ENCODE measurements around the gene ZDHHC16. TPM values are rescaled to one million over a fixed set of nuclear protein-coding genes. Genes with fewer than 3 reads are reported as not detected.
"Not testable (repeated sequence)": the region's sequence is repeated elsewhere in the genome, so short reads cannot be mapped to it uniquely, and the experiment has no call there.

ZDHHC16 gene
- total RNA-seq, 1 experiment from 2014 or later = 51.7 TPM

DNA sequence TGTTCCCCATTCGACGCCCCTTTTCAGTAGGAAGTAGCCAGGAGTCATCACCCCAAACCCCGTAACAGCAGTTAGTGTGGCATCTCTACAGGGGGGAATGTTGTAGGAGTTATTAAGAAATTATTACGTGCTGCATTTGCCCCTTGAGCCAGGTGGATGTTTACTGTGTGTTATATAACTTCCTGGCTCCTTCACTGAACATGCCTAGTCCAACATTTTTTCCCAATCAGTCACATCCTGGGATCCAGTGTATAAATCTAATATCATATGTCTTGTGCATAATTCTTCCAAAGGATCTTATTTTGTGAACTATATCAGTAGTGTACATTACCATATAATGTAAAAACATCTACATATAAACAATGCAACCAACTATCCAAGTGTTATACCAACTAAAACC lies 33.4 kb downstream of the ZDHHC16 start:
- DNase-seq (ENCODE audit: low read depth) = not testable (repeated sequence)

GRCh38 chr10:97479939-97480338 lies 34.0 kb downstream of the ZDHHC16 start:
- no peak for DNase-seq (ENCODE audit: low read depth)

GRCh38 chr10:97481071-97481470 lies 35.1 kb downstream of the ZDHHC16 start:
- DNase-seq (ENCODE audit: low read depth) = no peak

- no peak for DNase-seq (ENCODE audit: low read depth)
Measured at GRCh38 chr10:97482381-97482780, 36.4 kb downstream of the ZDHHC16 start.

DNA sequence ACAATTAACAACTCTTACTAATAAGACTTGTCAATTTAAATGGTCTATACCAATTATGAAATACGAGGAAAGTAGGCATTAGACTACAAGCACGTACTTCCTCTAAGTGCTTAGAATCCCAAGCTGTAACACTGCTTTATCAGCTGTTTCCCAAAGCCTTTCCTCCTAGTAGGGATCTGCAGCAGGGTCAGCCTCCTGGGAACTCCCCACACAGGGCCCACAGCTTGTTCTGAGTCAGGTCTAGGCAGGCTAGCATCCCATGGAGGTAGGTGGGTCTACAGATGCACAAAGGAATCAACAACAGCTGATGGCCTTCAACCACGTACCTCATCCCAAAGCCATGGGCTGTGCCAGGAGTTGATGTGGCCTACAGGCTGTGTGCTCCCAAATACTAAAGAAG lies 37.5 kb downstream of the ZDHHC16 start:
- no peak for DNase-seq (ENCODE audit: low read depth)

DNA sequence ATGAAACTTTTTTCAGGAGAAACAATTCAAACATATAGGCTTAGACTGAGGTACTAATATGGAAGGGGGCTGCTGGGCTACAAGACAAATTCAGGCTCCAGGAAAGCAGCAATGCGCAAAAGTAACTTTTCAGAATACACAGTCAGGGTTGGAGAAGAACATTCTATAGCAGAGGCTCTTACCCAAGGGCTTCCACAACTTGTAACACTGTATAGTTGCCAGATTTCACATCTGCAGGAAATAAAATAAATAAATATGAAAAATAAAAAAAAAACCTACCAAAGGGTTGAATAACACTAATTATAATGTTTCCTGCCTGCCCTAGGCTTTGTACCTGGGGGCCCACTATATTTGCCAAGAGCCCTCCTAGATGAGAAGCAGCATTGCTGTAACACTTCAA lies 37.9 kb downstream of the ZDHHC16 start:
- DNase-seq (ENCODE audit: low read depth) = no peak

DNA sequence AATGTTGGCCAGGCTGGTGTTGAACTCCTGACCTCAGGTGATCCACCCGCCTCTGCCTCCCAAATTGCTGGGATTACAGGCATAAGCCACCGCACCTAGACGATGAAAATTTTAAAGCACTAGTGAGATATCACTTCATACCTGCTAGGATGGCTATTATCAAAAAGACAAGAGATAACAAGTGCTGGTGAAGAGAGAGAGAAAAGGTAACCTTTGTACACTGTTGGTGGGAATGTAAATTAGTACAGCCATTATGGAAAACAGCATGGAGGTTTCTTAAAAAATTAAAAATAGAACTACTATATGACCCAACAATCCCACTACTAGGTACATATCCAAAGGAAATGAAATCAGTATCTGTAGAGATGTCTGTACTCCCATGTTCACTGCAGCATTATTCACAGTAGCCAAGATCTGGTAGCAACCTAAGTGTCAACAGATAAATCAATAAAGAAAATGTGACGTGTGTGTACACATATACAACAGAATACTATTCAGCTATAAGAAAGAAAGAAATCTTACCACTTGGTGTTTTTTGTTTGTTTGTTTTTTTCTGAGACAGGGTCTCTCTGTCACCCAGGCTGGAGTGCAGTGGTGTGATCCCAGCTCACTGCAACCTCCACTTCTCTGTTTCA lies 39.8 kb downstream of the ZDHHC16 start:
- DNase-seq (ENCODE audit: low read depth) = no peak

DNA sequence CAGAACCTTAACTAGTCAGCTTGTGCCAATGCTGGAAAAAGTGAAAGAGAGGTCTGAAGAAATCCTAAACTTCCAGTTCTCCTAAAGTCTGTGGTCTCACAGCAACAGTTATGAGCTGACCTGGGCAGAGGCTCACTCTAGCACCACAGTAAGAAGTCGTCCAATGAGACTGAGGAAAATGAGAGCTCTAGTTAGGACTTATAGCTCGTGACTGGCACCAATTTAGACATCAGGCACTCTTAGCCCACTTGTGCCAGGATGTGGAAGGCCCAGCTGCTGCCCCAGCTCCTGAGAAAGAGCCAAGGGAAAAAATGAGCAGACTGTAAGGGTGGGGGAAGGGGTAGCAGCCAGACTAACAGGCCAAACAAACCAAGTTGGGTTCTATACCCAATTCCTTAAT lies 44.6 kb downstream of the ZDHHC16 start:
- DNase-seq (ENCODE audit: low read depth) = no peak

GRCh38 chr10:97494151-97494550 lies 48.2 kb downstream of the ZDHHC16 start:
- no peak for DNase-seq (ENCODE audit: low read depth)

DNA sequence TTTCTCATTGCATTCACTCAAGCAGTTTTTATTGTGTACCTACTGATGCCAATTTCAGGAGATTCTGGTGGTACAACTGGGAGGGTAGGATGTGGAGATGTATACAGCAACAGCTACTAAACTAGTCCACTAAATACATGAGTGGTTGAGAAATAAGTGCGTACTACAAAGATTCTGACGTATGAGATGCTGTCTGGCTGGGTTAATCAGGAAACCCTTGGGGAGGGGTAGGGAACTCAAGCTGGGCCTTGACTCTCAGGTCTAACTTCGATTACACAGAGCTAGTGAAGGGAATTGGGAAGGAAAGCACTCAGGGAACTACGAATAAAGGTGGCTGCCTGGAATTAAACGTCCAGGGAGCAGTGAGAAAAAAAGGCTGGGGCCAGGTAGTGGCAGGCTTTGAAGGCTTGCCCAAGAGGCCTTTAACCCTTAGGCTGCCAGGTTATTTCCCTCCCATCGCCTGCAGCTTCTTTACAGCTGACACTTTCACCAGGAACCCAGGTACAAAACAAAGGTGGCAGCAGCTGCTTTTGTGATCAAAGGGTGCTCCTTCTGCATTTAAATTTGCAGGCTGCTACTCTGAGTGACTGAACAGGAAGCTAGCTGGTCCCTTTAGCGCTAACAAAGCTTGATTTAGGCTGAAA lies 49.0 kb downstream of the ZDHHC16 start:
- DNase-seq (ENCODE audit: low read depth) = no peak

DNA sequence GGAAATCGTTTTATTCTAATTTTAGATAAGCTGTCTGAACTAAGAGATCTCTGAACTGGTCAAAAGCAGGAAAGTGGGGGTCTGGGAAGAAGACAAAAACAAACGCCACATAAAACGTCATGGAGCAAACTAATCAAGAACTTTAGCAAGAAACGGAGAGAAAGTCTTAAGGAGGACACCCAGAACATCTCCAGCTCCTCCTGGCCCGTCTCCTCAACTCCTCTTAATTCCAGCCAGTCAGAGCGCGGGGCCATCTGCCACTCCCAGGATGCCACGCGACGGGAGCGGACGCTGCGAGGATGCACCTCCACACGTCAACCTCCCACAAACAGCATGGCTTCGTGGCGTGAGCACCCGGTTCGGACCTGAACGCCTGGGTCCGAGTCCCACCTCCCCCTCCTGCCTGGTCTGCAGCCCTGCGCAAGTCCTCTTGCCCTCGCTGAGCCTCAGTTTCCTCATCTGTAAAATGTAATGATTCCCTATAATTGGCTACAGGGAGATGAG lies 51.6 kb downstream of the ZDHHC16 start:
- DNase-seq (ENCODE audit: low read depth) = peak; percentile 78

DNA sequence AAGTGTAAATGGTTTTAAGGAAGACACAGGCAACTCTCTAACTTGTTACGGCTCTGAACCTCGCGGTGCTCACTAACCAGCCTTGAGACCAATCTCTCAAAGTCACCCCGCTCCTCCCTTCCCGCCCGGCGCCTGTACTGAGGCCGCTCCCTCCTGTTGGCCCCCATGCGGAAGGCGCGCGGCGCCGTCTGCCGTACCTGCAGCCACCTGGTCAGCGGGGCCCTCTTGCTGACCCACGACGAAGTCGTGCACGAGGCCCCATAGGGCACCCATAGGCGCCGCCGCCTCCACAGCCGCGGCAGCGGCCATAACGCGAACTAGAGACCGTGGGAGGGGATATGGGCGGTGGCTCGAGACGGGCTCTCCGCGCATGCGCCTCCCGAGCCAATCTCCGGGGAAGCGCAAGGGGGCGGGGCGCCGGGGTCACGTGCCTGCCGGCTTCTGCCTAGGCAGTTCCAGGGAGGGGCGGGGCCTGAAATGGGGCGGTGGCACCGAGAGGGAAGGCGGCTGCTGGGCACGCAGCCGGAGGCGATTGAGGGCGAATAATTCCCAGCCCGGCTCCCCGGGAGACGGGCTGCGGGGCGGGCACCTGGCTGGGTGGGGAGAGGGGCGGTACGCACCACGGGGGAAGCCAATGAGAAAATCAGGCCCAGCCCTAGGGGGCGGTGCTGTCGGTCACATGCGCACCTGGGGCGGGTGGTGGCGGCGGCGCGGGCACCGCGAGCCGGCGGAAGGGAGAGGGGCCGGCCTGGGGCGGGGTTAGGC lies 52.3 kb downstream of the ZDHHC16 start, which contains the start of gene MMS19:
Gene MMS19 (minus strand): TSS at position 347 of the 765 bp plus-strand sequence. CDS start 38 bp downstream, at position 309.
- peak; percentile 95 for DNase-seq (ENCODE audit: low read depth)

GRCh38 chr10:97498841-97499560 lies 53.0 kb downstream of the ZDHHC16 start, which contains the start of gene UBTD1:
Gene UBTD1 (plus strand): TSS chr10:97498924. CDS start chr10:97499204, 280 bp downstream.
- peak; percentile 50 for DNase-seq (ENCODE audit: low read depth)

DNA sequence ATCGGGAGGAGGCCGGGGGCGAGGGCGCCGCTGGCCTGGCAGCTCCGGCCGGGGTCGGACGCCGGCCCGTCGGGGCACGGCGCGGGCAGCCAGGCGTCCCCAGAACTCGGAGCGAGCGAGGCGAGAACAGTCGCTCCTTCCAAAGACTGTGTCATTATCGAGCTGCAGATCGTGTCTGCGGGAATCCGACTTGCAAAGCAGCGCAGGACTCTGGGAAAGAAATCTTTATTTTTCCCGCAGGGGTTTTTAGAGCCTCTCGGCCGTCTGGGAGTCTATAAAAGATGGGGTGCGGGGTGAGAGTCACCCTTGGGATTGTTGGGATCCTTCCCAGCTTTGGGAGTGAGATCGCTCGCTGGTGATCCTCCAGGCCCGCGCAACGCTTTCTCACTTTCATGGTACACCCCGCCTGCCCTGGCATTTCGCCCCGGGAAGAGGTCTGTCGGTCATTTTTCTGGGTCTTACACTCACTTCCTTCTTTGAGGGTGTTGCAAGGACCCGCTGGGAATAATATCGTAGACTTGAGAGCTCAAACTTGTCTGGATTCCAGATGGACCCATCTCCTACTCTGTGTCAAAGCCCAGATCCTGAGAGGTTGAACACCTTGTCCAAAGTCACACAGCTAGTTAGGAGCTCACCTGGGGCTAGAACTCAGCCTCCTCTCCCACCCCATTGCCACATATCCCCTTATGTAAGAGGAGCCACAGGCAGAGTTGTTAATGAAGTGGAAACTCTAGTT lies 53.8 kb downstream of the ZDHHC16 start:
- peak; percentile 62 for DNase-seq (ENCODE audit: low read depth)

GRCh38 chr10:97500297-97500575 lies 54.3 kb downstream of the ZDHHC16 start:
- no peak for DNase-seq (ENCODE audit: low read depth)

- no peak for DNase-seq (ENCODE audit: low read depth)
Measured at GRCh38 chr10:97502916-97503315, 56.9 kb downstream of the ZDHHC16 start.

DNA sequence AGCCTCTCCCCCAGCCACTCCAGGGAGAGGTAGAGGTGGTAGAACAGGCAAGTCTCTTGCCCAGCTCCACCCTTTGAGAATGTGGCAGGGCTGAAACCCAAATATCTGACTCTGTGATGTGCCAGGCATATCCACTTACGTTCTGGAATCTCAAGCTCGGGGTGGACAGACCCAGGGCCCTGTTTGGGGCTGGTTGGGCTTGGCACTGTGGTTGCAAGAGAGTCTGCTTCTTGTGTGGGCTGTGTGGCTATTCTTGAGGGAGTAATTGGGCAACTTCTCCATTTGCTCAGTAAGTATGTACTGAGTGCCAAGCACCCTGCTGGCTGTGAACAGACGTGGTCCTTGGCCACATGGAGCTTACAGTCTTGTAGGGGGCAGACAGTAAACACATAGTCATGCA lies 57.4 kb downstream of the ZDHHC16 start:
- DNase-seq (ENCODE audit: low read depth) = no peak

GRCh38 chr10:97505152-97505551 lies 59.2 kb downstream of the ZDHHC16 start:
- no peak for DNase-seq (ENCODE audit: low read depth)

GRCh38 chr10:97506199-97506991 lies 60.4 kb downstream of the ZDHHC16 start:
- DNase-seq (ENCODE audit: low read depth) = no peak

Data from RPMI7951 (cell line).